ENCODE data around the gene RYR2.
"Not testable (repeated sequence)": the region's sequence is repeated elsewhere in the genome, so short reads cannot be mapped to it uniquely, and the experiment has no call there.

Gene RYR2

GRCh38 chr1:237120683-237121082 is 78.7 kb downstream of the RYR2 start:
- TF ChIP-seq CTCF (IDR thresholded peaks at IDR 0.05; ENCODE audit: extremely low read depth, missing control alignments): no peak

GRCh38 chr1:237124856-237125462 is 83.0 kb downstream of the RYR2 start:
- DNase-seq (ENCODE audit: low spot score): peak; percentile 39
- TF ChIP-seq CTCF (IDR thresholded peaks at IDR 0.05; ENCODE audit: extremely low read depth, missing control alignments): no peak

More at GRCh38 chr1:237120683-237121082, 78.7 kb downstream of the RYR2 start:
- no peak for DNase-seq (ENCODE audit: low spot score)

GRCh38 chr1:237126180-237126579 is 84.2 kb downstream of the RYR2 start:
- no peak for DNase-seq (ENCODE audit: low spot score)
- TF ChIP-seq CTCF (IDR thresholded peaks at IDR 0.05; ENCODE audit: extremely low read depth, missing control alignments): no peak

- not testable (repeated sequence) for DNase-seq (ENCODE audit: low spot score)
Observed at GRCh38 chr1:237127301-237127700, 85.3 kb downstream of the RYR2 start.

GRCh38 chr1:237133921-237134320 is 91.9 kb downstream of the RYR2 start:
- no peak for TF ChIP-seq CTCF (IDR thresholded peaks at IDR 0.05; ENCODE audit: extremely low read depth, missing control alignments)
- no peak for DNase-seq (ENCODE audit: low spot score)

GRCh38 chr1:237134929-237135328 is 92.9 kb downstream of the RYR2 start:
- no peak for DNase-seq (ENCODE audit: low spot score)
- no peak for TF ChIP-seq CTCF (IDR thresholded peaks at IDR 0.05; ENCODE audit: extremely low read depth, missing control alignments)

- TF ChIP-seq CTCF (IDR thresholded peaks at IDR 0.05; ENCODE audit: extremely low read depth, missing control alignments): no peak
- DNase-seq (ENCODE audit: low spot score): no peak
Observed at GRCh38 chr1:237138551-237138950, 96.6 kb downstream of the RYR2 start.

- no peak for DNase-seq (ENCODE audit: low spot score)
- no peak for TF ChIP-seq CTCF (IDR thresholded peaks at IDR 0.05; ENCODE audit: extremely low read depth, missing control alignments)
Observed at GRCh38 chr1:237139732-237140131, 97.7 kb downstream of the RYR2 start.
